ENCODE data around the gene FAM3A. TPM values are rescaled to one million over a fixed set of nuclear protein-coding genes. Genes with fewer than 3 reads are reported as not detected.
A peak's percentile ranks its signal among the peaks of the same experiment; 100 is the strongest.
"Not testable (repeated sequence)": the region's sequence is repeated elsewhere in the genome, so short reads cannot be mapped to it uniquely, and the experiment has no call there.

FAM3A gene
- total and polyA plus RNA-seq, 8 donors, result 27.1 to 45.3 (median 34.8) TPM

- intact Hi-C loops (cut with DNase I), result no loop called here
- Histone ChIP-seq H3K27ac (peak overlapping the region; percentile 67 to 92), H3K4me3 (peak overlapping the region in 1 of 2 donors; percentile 29)
Measured at GRCh38 chrX:154540897-154541535, 25.0 kb upstream of the FAM3A start.

GRCh38 chrX:154540365-154540764 lies 24.3 kb upstream of the FAM3A start:
- ATAC-seq; H3K4me3 ChIP-seq; H3K9me3 ChIP-seq; H3K36me3 ChIP-seq; intact Hi-C loops (cut with DNase I); H3K27me3 ChIP-seq: not testable (repeated sequence)
- H3K27ac ChIP-seq, result peak overlapping the region; percentile 67 to 92
- H3K4me1 ChIP-seq, result peaks cover 0 to 39% of the 10 kb centered on the region in 2 donors
- DNase-seq, result peak in 1 of 4 donors; percentile 12

More at GRCh38 chrX:154540897-154541535, 25.0 kb upstream of the FAM3A start:
- no peak for TF ChIP-seq CTCF (IDR thresholded peaks at IDR 0.05)
- no peaks in the 10 kb centered on the region for H3K9me3 ChIP-seq
- peaks cover 0 to 46% of the 10 kb centered on the region in 2 donors for H3K4me1 ChIP-seq
- DNase-seq (peak in 3 of 4 donors; percentile 30 to 71 (median 57)), ATAC-seq (peak; percentile 56)
- no peaks in the 10 kb centered on the region for H3K36me3 ChIP-seq
- no peaks in the 10 kb centered on the region for H3K27me3 ChIP-seq

- ATAC-seq, result no peak
- peaks cover 0 to 13% of the 10 kb centered on the region in 2 donors for H3K36me3 ChIP-seq
- H3K9me3 ChIP-seq, result no peaks in the 10 kb centered on the region
- no peak overlapping the region for H3K27ac ChIP-seq
- intact Hi-C loops (cut with DNase I), result no loop called here
- no peak overlapping the region for H3K4me3 ChIP-seq
- DNase-seq, result no peak
- no peaks in the 10 kb centered on the region for H3K27me3 ChIP-seq
- TF ChIP-seq CTCF (IDR thresholded peaks at IDR 0.05), result no peak
- H3K4me1 ChIP-seq, result peaks cover 0 to 37% of the 10 kb centered on the region in 2 donors
Measured at GRCh38 chrX:154539077-154539476, 23.0 kb upstream of the FAM3A start.

- ATAC-seq (no peak), DNase-seq (no peak)
- no peaks in the 10 kb centered on the region for H3K9me3 ChIP-seq
- no peak overlapping the region for H3K27ac ChIP-seq
- no peak overlapping the region for H3K4me3 ChIP-seq
- peaks cover 0 to 20% of the 10 kb centered on the region in 2 donors for H3K4me1 ChIP-seq
- peaks cover 0 to 43% of the 10 kb centered on the region in 2 donors for H3K36me3 ChIP-seq
- TF ChIP-seq CTCF (IDR thresholded peaks at IDR 0.05), result no peak
- no peaks in the 10 kb centered on the region for H3K27me3 ChIP-seq
- intact Hi-C loops (cut with DNase I), result no loop called here
Measured at GRCh38 chrX:154535892-154536291, 19.9 kb upstream of the FAM3A start.

- Histone ChIP-seq H3K9me3 (no peaks in the 10 kb centered on the region), H3K4me3 (no peak overlapping the region), H3K27ac (no peak overlapping the region), H3K27me3 (no peaks in the 10 kb centered on the region), H3K4me1 (peaks cover 0 to 20% of the 10 kb centered on the region in 2 donors), H3K36me3 (peaks cover 0 to 43% of the 10 kb centered on the region in 2 donors)
- TF ChIP-seq CTCF (IDR thresholded peaks at IDR 0.05), result peak; percentile 97 to 99
- ATAC-seq (peak; percentile 99), DNase-seq (peak; percentile 78 to 96 (median 92))
- intact Hi-C loops (cut with DNase I), result no loop called here
Measured at GRCh38 chrX:154534526-154535322, 18.7 kb upstream of the FAM3A start.
